K562 (cell line): ENCODE measurements around the gene ARHGAP24. TPM values are rescaled to one million over a fixed set of nuclear protein-coding genes. Genes with fewer than 3 reads are reported as not detected.

Source experiments
- ATAC-seq: fragments of 200-7000 bp; cut with Tn5 transposase; 3 replicates; pipeline ENCODE4 v1.9.1; 2020; ENCODE audit warnings: moderate library complexity
- BruUV-seq: library from RNA; stranded (reverse); fragments of 400-500 nt; replicated peaks from 2 replicates; lab custom pipeline; 2021; lab: Mats Ljungman, UMichigan
- CTCF ChIA-PET: fragments of 300-600 bp; formaldehyde crosslinking; extraction: SDS; loops from one replicate; lab custom pipeline; 2021; ENCODE audit warnings: low intra/inter-chr PET ratio; lab: Yijun Ruan, JAX
- POLR2A ChIA-PET: fragments of 300-600, 350-650 bp; sonication (Branson Sonifier 250); formaldehyde crosslinking; extraction: SDS; loops from one replicate; lab custom pipeline; 2021; ENCODE audit warnings: antibody characterized with exemption, inconsistent platforms; lab: Yijun Ruan, JAX
- DNase-seq, 4 experiments: peaks; one replicate each; pipeline versions ENCODE4 v3.0.0 to v3.0.0-alpha.2; 2011 to 2018; ENCODE audit warnings: low spot score in 3 of 4, mixed read lengths in 3 of 4; ENCODE audit errors: extremely low read depth in 1 of 4
- FAIRE-seq: peaks from 2 replicates; lab custom pipeline; 2011; peaks lifted over from hg19 to GRCh38; lab: Jason Lieb, UNC
- H2AFZ ChIP-seq: 2 replicates; pipeline ENCODE4 v1.6.0; 2011; ENCODE audit warnings: low read depth, low read length, control low read depth, inconsistent platforms
- H3K27ac ChIP-seq: fragments of 200-600 bp; 3 replicates; pipeline ENCODE4 v1.8.0; 2011; ENCODE audit warnings: low read depth, mild to moderate bottlenecking, control low read depth, inconsistent platforms, low read length, moderate library complexity, mixed read lengths; ENCODE audit errors: extremely low read depth
- H3K27me3 ChIP-seq, 2 experiments: fragments of 300-600 bp in 1 of 2; 2 replicates in 1 of 2; 3 replicates in 1 of 2; pipeline versions ENCODE4 v1.6.0 to v1.8.0; 2011; ENCODE audit warnings: inconsistent platforms in 2 of 2, low read length in 2 of 2, mild to moderate bottlenecking in 1 of 2, mixed read lengths in 1 of 2, moderate library complexity in 1 of 2; ENCODE audit not compliant: control insufficient read depth in 2 of 2, insufficient read depth in 2 of 2
- H3K36me3 ChIP-seq: fragments of 300-600 bp; 3 replicates; pipeline ENCODE4 v1.8.0; 2011; ENCODE audit warnings: mild to moderate bottlenecking, low read length, inconsistent platforms; ENCODE audit not compliant: control insufficient read depth, insufficient read depth
- H3K4me1 ChIP-seq, 2 experiments: fragments of 200-600 bp in 1 of 2; replicated peaks in 1 of 2; 2 replicates in 1 of 2; 3 replicates in 1 of 2; pipeline versions ENCODE4 v1.5.1 to v1.8.0; 2011; ENCODE audit warnings: inconsistent platforms in 2 of 2, low read length in 2 of 2, mild to moderate bottlenecking in 1 of 2, mixed read lengths in 1 of 2, moderate library complexity in 1 of 2; ENCODE audit not compliant: control insufficient read depth in 2 of 2, insufficient read depth in 2 of 2
- H3K4me2 ChIP-seq: 2 replicates; pipeline ENCODE4 v1.6.1; 2011; ENCODE audit warnings: low read length, control low read depth, inconsistent platforms, mixed read lengths; ENCODE audit not compliant: insufficient read depth
- H3K4me3 ChIP-seq: fragments of 200-600 bp; sonication (generic), shearing (Covaris generic); 2 replicates; pipeline ENCODE4 v1.5.1; 2016; ENCODE audit warnings: control low read depth, inconsistent platforms
- H3K79me2 ChIP-seq: fragments of 200-600 bp; 3 replicates; pipeline ENCODE4 v1.8.0; 2011; ENCODE audit warnings: low read length, inconsistent platforms; ENCODE audit not compliant: control insufficient read depth, insufficient read depth
- H3K9ac ChIP-seq, 2 experiments: 2 replicates each; pipeline versions ENCODE4 v1.6.0 to v1.6.1; 2011; ENCODE audit warnings: low read depth in 2 of 2, low read length in 2 of 2, control low read depth in 1 of 2, inconsistent platforms in 1 of 2, mild to moderate bottlenecking in 1 of 2, mixed read lengths in 1 of 2; ENCODE audit not compliant: insufficient read depth in 1 of 2
- H3K9me1 ChIP-seq: one replicate; pipeline ENCODE4 v1.6.0; 2011; ENCODE audit warnings: inconsistent platforms, mild to moderate bottlenecking, low read length, moderate library complexity; ENCODE audit not compliant: control insufficient read depth, insufficient read depth
- H3K9me3 ChIP-seq: replicated peaks from 2 replicates; pipeline ENCODE4 v1.5.1; 2011; ENCODE audit warnings: low read depth, low read length, inconsistent platforms; ENCODE audit not compliant: control insufficient read depth, insufficient read depth
- H4K20me1 ChIP-seq: replicated peaks from 2 replicates; pipeline ENCODE4 v1.6.1; 2011; ENCODE audit warnings: low read length, inconsistent platforms, mixed read lengths; ENCODE audit not compliant: control insufficient read depth, insufficient read depth
- WGBS: fragments of 100-300 bp; shearing (Covaris generic); methylation state at CpG from one replicate; pipeline ENCODE4 v1.1.6; 2016; ENCODE audit warnings: low coverage, mixed read lengths; ENCODE audit not compliant: insufficient coverage; ENCODE audit errors: missing lambda C conversion rate; 5-methylcytosine and 5-hydroxymethylcytosine counted together
- in situ Hi-C: fragments of 300-500 bp; cut with MboI; formaldehyde crosslinking; loops from 4 replicates; pipeline ENCODE4 v1.15.0; 2018; ENCODE audit warnings: inconsistent platforms, mixed read lengths
- intact Hi-C: fragments of 100-400 bp; cut with micrococcal nuclease; formaldehyde crosslinking; loops from 2 replicates; pipeline ENCODE4 v1.14.2; 2022
- polyA plus RNA-seq, 8 experiments: library from polyadenylated mRNA; depleted of rRNA in 4 of 8; stranded (reverse) in 5 of 8; unstranded in 3 of 8; fragments of >200 nt; fragmentation: Nextera tagmentation in 2 of 8; fragmentation: Illumina TruSeq in 1 of 8; extraction: Ambion mirVana in 2 of 8; extraction: Trizol in 1 of 8; gene quantifications; 2 replicates each; pipeline versions ENCODE4 v1.2.1 to v1.2.3, GENCODE V29; 2011 to 2014; ENCODE audit warnings: inconsistent platforms in 1 of 8, missing spikeins in 1 of 8
- total RNA-seq, 7 experiments: library from RNA; depleted of rRNA in 6 of 7; stranded (reverse); fragments of >200 nt in 6 of 7; fragmentation: Illumina TruSeq in 2 of 7; extraction: Trizol in 2 of 7; gene quantifications; 2 replicates each; pipeline versions ENCODE4 v1.2.1 to v1.2.3, GENCODE V29; 2011 to 2021; ENCODE audit warnings: low replicate concordance in 1 of 7
- TF ChIP-seq, protein P1 (sequence below): sonication (generic); IDR thresholded peaks from 2 replicates; pipeline ENCODE4 v1.6.1; 2016
- TF ChIP-seq, protein P2 (sequence below): fragments of 450-650 bp; IDR thresholded peaks from 2 replicates; pipeline ENCODE4 v1.6.1; 2016; ENCODE audit warnings: borderline replicate concordance

ARHGAP24 gene
- total and polyA plus RNA-seq, 9 of the 15 experiments (the other 6 are each of a cell fraction or from before 2014, with no cell fraction given): 8.0 to 22.6 (median 14.0) TPM

DNA sequence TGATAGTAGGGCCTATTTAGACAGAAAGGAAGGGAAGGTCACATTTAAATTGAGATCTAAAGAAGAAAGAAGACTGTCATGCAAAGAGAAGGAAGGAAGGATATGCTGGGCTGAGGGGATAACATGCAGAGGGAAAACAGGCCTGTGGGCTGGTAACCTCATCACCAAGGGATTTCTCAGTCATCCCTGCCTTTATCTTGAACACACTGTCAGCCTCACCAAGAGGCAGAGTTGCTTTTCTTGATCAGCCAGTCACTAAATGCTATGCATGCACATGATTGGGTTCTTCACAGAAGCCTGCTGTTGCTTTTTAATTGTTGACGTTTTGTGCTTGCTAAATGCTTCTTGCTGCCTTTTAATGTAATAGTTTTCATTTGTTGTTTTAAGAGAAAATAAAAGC is 113.0 kb downstream of the ARHGAP24 start:
- H3K27me3 ChIP-seq: no peaks in the 10 kb centered on the region
- H3K9me1 ChIP-seq: no peaks in the 10 kb centered on the region
- H3K9ac ChIP-seq: no peak overlapping the region
- intact Hi-C loops: no loop called here
- BruUV-seq: no TSS peak
- ChIA-PET POLR2A (no interaction called here), CTCF (no interaction called here)
- no peak overlapping the region for H3K27ac ChIP-seq
- TF ChIP-seq, protein P1, sequence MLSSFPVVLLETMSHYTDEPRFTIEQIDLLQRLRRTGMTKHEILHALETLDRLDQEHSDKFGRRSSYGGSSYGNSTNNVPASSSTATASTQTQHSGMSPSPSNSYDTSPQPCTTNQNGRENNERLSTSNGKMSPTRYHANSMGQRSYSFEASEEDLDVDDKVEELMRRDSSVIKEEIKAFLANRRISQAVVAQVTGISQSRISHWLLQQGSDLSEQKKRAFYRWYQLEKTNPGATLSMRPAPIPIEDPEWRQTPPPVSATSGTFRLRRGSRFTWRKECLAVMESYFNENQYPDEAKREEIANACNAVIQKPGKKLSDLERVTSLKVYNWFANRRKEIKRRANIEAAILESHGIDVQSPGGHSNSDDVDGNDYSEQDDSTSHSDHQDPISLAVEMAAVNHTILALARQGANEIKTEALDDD: peak; percentile 32; the same call in 1 of the 2 replicates
- TF ChIP-seq, protein P2, sequence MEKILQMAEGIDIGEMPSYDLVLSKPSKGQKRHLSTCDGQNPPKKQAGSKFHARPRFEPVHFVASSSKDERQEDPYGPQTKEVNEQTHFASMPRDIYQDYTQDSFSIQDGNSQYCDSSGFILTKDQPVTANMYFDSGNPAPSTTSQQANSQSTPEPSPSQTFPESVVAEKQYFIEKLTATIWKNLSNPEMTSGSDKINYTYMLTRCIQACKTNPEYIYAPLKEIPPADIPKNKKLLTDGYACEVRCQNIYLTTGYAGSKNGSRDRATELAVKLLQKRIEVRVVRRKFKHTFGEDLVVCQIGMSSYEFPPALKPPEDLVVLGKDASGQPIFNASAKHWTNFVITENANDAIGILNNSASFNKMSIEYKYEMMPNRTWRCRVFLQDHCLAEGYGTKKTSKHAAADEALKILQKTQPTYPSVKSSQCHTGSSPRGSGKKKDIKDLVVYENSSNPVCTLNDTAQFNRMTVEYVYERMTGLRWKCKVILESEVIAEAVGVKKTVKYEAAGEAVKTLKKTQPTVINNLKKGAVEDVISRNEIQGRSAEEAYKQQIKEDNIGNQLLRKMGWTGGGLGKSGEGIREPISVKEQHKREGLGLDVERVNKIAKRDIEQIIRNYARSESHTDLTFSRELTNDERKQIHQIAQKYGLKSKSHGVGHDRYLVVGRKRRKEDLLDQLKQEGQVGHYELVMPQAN: no peak
- H3K4me1 ChIP-seq: no peaks in the 10 kb centered on the region; a peak in 1 of 5 replicates
- H3K9me3 ChIP-seq: no peaks in the 10 kb centered on the region
- DNase-seq (peak in 1 of 4 experiments; percentile 22), ATAC-seq (peak; percentile 69), FAIRE-seq (peak; percentile 26)
- 25% methylated on average over 1 of the region's 1 CpG for WGBS
- H4K20me1 ChIP-seq: no peaks in the 10 kb centered on the region
- H2AFZ ChIP-seq: no peak overlapping the region
- no peak overlapping the region for H3K4me3 ChIP-seq
- H3K36me3 ChIP-seq: peaks cover 3% of the 10 kb centered on the region; the same call in 1 of the 3 replicates
- no peak overlapping the region for H3K4me2 ChIP-seq
- in situ Hi-C loops: no loop called here
- H3K79me2 ChIP-seq: peaks cover 65% of the 10 kb centered on the region
